ENCODE data around the gene LRRK2.
"Not testable (repeated sequence)": the region's sequence is repeated elsewhere in the genome, so short reads cannot be mapped to it uniquely, and the experiment has no call there.

LRRK2 gene

DNA sequence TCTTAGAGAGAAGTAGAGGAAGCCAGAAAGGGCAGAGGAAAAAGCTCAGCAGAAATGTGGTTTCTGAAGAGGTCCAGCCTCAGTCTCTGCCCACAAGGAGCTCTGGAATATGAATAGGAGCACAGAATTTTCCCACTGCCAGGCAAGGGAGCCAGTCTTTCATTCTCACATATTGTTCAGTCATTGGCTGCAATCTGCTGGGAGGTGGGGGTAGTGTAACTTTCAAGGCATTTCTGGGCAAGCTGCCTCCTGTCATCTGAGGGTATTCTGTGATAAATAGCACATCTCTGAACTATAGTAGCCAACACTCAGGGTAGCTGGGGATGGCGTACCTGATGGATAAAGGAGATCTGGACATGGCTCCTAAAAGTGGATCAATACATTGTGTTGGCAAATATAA lies 127.2 kb downstream of the LRRK2 start:
- Histone ChIP-seq H3K4me1 (ENCODE audit: insufficient read depth, low read length) (no peaks in the 10 kb centered on the region), H3K4me3 (ENCODE audit: low read length) (no peak overlapping the region), H3K27ac (ENCODE audit: low read depth, low read length) (no peak overlapping the region), H3K27me3 (ENCODE audit: insufficient read depth, low read length) (no peaks in the 10 kb centered on the region), H3K36me3 (ENCODE audit: insufficient read depth, low read length) (no peaks in the 10 kb centered on the region), H3K9me3 (ENCODE audit: insufficient read depth, low read depth, low read length) (peaks cover 7% of the 10 kb centered on the region; the same call in 1 of the 2 replicates), H3K9ac (ENCODE audit: low read depth, low read length) (no peak overlapping the region)
- WGBS = 100% methylated on average over 1 of the region's 1 CpG

DNA sequence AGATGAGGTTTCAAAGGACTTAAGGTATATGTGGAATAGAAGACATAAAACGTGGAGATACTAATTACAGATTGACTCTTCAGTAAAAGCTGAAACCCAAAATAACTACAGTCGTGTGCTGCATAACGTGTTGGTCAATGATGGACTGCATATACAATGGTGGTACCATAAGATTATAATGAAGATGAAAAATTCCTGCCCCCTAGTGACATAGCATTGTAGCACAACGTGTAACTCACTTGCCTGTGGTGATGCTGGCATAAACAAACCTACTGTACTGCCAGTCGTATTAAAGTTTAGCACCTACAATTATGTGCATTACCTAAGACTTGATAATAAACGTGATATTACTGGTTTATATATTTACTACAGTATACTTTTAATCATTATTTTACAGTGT lies 150.3 kb downstream of the LRRK2 start:
- H3K27me3 ChIP-seq (ENCODE audit: insufficient read depth, low read length) = no peaks in the 10 kb centered on the region
- 83% methylated on average over 5 of the region's 6 CpGs for WGBS
- no peaks in the 10 kb centered on the region for H3K4me1 ChIP-seq (ENCODE audit: insufficient read depth, low read length)
- H3K9ac ChIP-seq (ENCODE audit: low read depth, low read length) = no peak overlapping the region
- H3K9me3 ChIP-seq (ENCODE audit: insufficient read depth, low read depth, low read length) = no peaks in the 10 kb centered on the region
- no peak overlapping the region for H3K27ac ChIP-seq (ENCODE audit: low read depth, low read length)
- no peak overlapping the region for H3K4me3 ChIP-seq (ENCODE audit: low read length)
- no peaks in the 10 kb centered on the region for H3K36me3 ChIP-seq (ENCODE audit: insufficient read depth, low read length)

- H3K9me3 ChIP-seq (ENCODE audit: insufficient read depth, low read depth, low read length) = no peaks in the 10 kb centered on the region
- H3K27me3 ChIP-seq (ENCODE audit: insufficient read depth, low read length) = no peaks in the 10 kb centered on the region
- 99% methylated on average over 5 of the region's 5 CpGs for WGBS
- H3K36me3 ChIP-seq (ENCODE audit: insufficient read depth, low read length) = no peaks in the 10 kb centered on the region
- H3K4me1 ChIP-seq (ENCODE audit: insufficient read depth, low read length) = no peaks in the 10 kb centered on the region
- H3K9ac ChIP-seq (ENCODE audit: low read depth, low read length) = no peak overlapping the region
- H3K27ac ChIP-seq (ENCODE audit: low read depth, low read length) = no peak overlapping the region
- no peak overlapping the region for H3K4me3 ChIP-seq (ENCODE audit: low read length)
Measured at GRCh38 chr12:40376533-40377267, 151.9 kb downstream of the LRRK2 start.

DNA sequence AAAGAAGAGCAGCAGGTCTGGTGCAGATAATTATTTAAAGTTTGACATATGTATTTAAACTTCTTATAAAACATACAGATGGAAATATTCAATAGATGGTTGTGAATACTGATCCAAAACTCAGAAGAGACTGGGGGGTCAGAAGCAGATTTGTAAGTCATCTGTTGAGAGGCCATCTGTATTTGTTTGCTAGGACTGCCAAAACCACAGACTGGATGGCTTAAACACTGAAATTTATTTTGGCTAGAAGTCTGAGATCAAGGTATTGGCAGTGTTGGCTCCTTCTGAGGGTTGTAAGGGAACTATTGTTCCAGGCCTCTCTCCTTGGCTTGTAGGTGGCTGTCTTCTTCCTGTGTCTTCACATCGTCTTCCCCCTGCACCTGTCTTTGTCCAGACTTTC lies 153.9 kb downstream of the LRRK2 start:
- H3K27me3 ChIP-seq (ENCODE audit: insufficient read depth, low read length) = no peaks in the 10 kb centered on the region
- H3K4me1 ChIP-seq (ENCODE audit: insufficient read depth, low read length) = no peaks in the 10 kb centered on the region
- 94% methylated on average over 1 of the region's 1 CpG for WGBS
- H3K9ac ChIP-seq (ENCODE audit: low read depth, low read length) = no peak overlapping the region
- H3K36me3 ChIP-seq (ENCODE audit: insufficient read depth, low read length) = no peaks in the 10 kb centered on the region
- no peak overlapping the region for H3K4me3 ChIP-seq (ENCODE audit: low read length)
- no peaks in the 10 kb centered on the region for H3K9me3 ChIP-seq (ENCODE audit: insufficient read depth, low read depth, low read length)
- H3K27ac ChIP-seq (ENCODE audit: low read depth, low read length) = no peak overlapping the region

- 71% methylated on average over 1 of the region's 1 CpG for WGBS
Measured at GRCh38 chr12:40382217-40382616, 157.4 kb downstream of the LRRK2 start.

GRCh38 chr12:40387279-40387678 lies 162.5 kb downstream of the LRRK2 start:
- H3K27me3 ChIP-seq (ENCODE audit: insufficient read depth, low read length); H3K27ac ChIP-seq (ENCODE audit: low read depth, low read length); H3K9me3 ChIP-seq (ENCODE audit: insufficient read depth, low read depth, low read length); H3K4me3 ChIP-seq (ENCODE audit: low read length); H3K4me1 ChIP-seq (ENCODE audit: insufficient read depth, low read length); H3K36me3 ChIP-seq (ENCODE audit: insufficient read depth, low read length); H3K9ac ChIP-seq (ENCODE audit: low read depth, low read length): not testable (repeated sequence)
- WGBS = 95% methylated on average over 2 of the region's 3 CpGs

More at GRCh38 chr12:40382217-40382616, 157.4 kb downstream of the LRRK2 start:
- Histone ChIP-seq H3K4me3 (ENCODE audit: low read length) (no peak overlapping the region), H3K27ac (ENCODE audit: low read depth, low read length) (no peak overlapping the region), H3K36me3 (ENCODE audit: insufficient read depth, low read length) (no peaks in the 10 kb centered on the region), H3K4me1 (ENCODE audit: insufficient read depth, low read length) (no peaks in the 10 kb centered on the region), H3K9me3 (ENCODE audit: insufficient read depth, low read depth, low read length) (no peaks in the 10 kb centered on the region), H3K27me3 (ENCODE audit: insufficient read depth, low read length) (no peaks in the 10 kb centered on the region), H3K9ac (ENCODE audit: low read depth, low read length) (no peak overlapping the region)

GRCh38 chr12:40390980-40391379 lies 166.2 kb downstream of the LRRK2 start:
- 96% methylated on average over 2 of the region's 2 CpGs for WGBS
- no peaks in the 10 kb centered on the region for H3K4me1 ChIP-seq (ENCODE audit: insufficient read depth, low read length)
- no peaks in the 10 kb centered on the region for H3K9me3 ChIP-seq (ENCODE audit: insufficient read depth, low read depth, low read length)
- no peak overlapping the region for H3K4me3 ChIP-seq (ENCODE audit: low read length)
- H3K9ac ChIP-seq (ENCODE audit: low read depth, low read length) = no peak overlapping the region
- no peak overlapping the region for H3K27ac ChIP-seq (ENCODE audit: low read depth, low read length)
- H3K36me3 ChIP-seq (ENCODE audit: insufficient read depth, low read length) = no peaks in the 10 kb centered on the region
- H3K27me3 ChIP-seq (ENCODE audit: insufficient read depth, low read length) = no peaks in the 10 kb centered on the region

DNA sequence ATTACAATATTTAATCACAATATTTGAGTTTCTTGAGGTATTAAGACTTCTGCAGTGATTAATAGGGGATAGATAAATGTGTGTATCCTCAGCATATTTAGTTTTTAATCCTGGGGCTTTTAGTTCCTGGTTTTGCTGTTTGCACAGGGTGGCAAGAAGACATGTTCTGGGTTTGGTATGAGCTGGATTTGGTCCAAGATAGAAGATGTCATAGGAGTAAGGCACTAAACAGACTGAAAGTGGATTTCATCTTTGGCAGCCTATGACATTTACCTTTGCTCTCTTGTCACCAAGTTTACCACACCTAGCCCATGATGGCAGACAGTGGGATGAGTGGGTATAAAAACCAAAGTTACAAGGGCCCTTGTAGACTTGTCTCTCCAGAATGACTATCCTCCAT lies 168.2 kb downstream of the LRRK2 start:
- Histone ChIP-seq H3K9me3 (ENCODE audit: insufficient read depth, low read depth, low read length) (no peaks in the 10 kb centered on the region), H3K36me3 (ENCODE audit: insufficient read depth, low read length) (no peaks in the 10 kb centered on the region), H3K4me3 (ENCODE audit: low read length) (no peak overlapping the region), H3K27me3 (ENCODE audit: insufficient read depth, low read length) (no peaks in the 10 kb centered on the region), H3K27ac (ENCODE audit: low read depth, low read length) (no peak overlapping the region), H3K4me1 (ENCODE audit: insufficient read depth, low read length) (no peaks in the 10 kb centered on the region), H3K9ac (ENCODE audit: low read depth, low read length) (no peak overlapping the region)

GRCh38 chr12:40399656-40400055 lies 174.9 kb downstream of the LRRK2 start:
- no peak overlapping the region for H3K27ac ChIP-seq (ENCODE audit: low read depth, low read length)
- no peaks in the 10 kb centered on the region for H3K27me3 ChIP-seq (ENCODE audit: insufficient read depth, low read length)
- H3K9me3 ChIP-seq (ENCODE audit: insufficient read depth, low read depth, low read length) = no peaks in the 10 kb centered on the region
- no peak overlapping the region for H3K4me3 ChIP-seq (ENCODE audit: low read length)
- H3K36me3 ChIP-seq (ENCODE audit: insufficient read depth, low read length) = no peaks in the 10 kb centered on the region
- 100% methylated on average over 3 of the region's 3 CpGs for WGBS
- H3K9ac ChIP-seq (ENCODE audit: low read depth, low read length) = no peak overlapping the region
- H3K4me1 ChIP-seq (ENCODE audit: insufficient read depth, low read length) = no peaks in the 10 kb centered on the region

DNA sequence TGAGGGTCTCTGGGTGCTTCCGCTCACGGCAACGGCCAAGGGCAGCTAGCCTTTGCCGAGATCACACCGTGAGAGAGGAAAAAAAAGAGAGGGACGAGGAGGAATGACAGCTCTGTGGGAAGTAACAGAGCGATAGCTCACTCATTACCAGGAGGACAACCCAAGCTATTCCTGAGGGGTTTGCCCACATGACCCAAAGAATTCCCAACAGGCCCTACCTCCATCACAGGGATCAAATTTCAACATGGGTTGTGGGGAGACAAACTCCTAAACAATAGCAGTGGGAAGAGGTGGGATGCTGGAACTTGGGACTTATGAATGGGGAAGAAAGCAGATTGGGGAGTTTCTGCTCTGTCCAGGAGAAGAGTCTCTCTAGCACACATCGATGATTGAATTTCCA lies 180.6 kb downstream of the LRRK2 start:
- Histone ChIP-seq H3K36me3 (ENCODE audit: insufficient read depth, low read length) (no peaks in the 10 kb centered on the region), H3K27me3 (ENCODE audit: insufficient read depth, low read length) (no peaks in the 10 kb centered on the region), H3K4me3 (ENCODE audit: low read length) (no peak overlapping the region), H3K9ac (ENCODE audit: low read depth, low read length) (no peak overlapping the region), H3K9me3 (ENCODE audit: insufficient read depth, low read depth, low read length) (no peaks in the 10 kb centered on the region), H3K4me1 (ENCODE audit: insufficient read depth, low read length) (no peaks in the 10 kb centered on the region; the same call in 1 of the 2 replicates), H3K27ac (ENCODE audit: low read depth, low read length) (no peak overlapping the region)
- WGBS = 82% methylated on average over 8 of the region's 8 CpGs

Measured in HUES64 (cell line).